Measurements from ENCODE around the gene CAP1.
A peak's percentile ranks its signal among the peaks of the same experiment; 100 is the strongest.

CAP1 gene

DNA sequence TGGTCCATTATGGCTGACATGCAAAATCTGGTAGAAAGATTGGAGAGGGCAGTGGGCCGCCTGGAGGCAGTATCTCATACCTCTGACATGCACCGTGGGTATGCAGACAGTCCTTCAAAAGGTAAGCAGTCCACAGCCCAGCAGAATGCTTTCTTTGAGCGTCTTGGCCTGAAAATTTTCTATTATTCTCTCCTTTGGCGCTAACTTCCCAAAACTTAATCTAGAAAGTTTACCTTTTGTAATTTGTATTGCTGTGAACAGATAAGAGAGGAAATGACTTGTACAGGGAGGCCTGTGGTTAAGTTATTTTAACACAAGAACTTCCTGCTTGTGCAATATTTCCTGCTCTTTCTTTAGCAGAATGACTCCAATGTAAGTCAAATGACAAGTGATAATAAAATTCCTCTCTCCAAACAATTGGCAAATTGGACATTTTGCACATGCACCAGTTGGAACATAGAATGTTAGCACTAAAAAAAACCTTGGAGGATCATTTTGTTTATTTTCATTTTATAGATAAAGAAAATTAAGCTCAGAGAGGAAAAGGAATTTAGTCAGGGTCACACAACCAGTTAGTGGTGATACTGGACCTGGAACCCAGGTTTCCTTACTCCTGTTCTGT is 18.9 kb downstream of the CAP1 start:
- DNase-seq, result no peak

DNA sequence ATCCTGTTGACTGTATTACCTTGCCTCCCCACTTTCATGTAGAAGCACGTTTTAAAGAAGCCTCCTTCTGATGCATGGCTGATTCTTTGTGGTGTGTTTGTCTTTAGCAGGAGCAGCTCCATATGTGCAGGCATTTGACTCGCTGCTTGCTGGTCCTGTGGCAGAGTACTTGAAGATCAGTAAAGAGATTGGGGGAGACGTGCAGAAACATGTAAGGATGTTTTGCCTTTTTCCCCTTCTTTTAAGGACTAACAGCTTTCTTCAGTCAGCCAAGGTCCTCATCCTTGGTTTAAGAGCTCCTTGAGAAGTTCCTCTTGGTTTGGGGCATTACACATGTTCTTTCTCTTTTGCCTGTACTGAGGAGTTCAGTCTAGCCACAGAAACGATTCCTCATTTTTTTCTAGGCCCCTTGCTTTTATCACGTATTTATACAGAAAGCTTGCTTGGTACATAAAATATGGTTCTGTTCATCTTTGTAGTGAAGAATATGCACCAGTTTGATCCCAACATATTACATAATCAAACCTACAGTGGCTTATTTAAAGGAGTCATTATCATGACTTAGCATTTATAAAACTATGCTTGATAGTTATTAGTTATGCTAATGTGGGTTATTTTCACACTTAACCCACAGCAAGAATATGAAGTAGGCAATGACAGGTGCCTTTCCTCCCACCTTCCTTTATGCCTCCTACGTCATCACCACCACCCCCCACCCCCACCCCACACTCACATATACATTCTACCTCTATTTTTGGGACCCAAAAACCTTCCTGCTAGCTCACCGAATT is 19.6 kb downstream of the CAP1 start:
- no peak for DNase-seq

GRCh38 chr1:40064797-40065499 is 24.4 kb downstream of the CAP1 start:
- no peak for DNase-seq

- DNase-seq, result no peak
Observed at GRCh38 chr1:40067023-40067422, 26.5 kb downstream of the CAP1 start.

- no peak for DNase-seq
Observed at GRCh38 chr1:40067851-40068250, 27.3 kb downstream of the CAP1 start.

DNA sequence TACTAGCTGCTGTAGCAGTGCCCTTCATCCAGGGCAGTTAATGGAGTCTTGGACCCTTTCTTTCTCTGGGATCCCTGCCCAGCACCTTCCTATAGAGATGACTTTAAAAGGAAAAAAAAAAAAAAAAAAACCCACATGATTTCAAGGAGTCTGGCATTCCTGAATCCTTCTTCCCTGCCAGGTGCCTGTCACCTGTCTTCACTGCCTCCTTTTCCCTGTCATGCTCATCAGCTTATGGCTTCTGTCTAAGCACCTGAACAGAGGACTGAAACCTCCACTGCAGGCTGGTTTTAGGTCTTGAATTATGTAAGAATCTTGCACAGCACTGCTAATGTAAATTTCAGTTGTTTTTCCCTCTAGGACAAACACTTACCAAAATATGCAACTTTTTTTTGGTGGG is 31.6 kb downstream of the CAP1 start:
- DNase-seq, result no peak

- no peak for DNase-seq
Observed at GRCh38 chr1:40073062-40073461, 32.5 kb downstream of the CAP1 start.

GRCh38 chr1:40075266-40075665 is 34.7 kb downstream of the CAP1 start:
- DNase-seq, result no peak

GRCh38 chr1:40076895-40077312 is 36.4 kb downstream of the CAP1 start:
- DNase-seq, result no peak

DNA sequence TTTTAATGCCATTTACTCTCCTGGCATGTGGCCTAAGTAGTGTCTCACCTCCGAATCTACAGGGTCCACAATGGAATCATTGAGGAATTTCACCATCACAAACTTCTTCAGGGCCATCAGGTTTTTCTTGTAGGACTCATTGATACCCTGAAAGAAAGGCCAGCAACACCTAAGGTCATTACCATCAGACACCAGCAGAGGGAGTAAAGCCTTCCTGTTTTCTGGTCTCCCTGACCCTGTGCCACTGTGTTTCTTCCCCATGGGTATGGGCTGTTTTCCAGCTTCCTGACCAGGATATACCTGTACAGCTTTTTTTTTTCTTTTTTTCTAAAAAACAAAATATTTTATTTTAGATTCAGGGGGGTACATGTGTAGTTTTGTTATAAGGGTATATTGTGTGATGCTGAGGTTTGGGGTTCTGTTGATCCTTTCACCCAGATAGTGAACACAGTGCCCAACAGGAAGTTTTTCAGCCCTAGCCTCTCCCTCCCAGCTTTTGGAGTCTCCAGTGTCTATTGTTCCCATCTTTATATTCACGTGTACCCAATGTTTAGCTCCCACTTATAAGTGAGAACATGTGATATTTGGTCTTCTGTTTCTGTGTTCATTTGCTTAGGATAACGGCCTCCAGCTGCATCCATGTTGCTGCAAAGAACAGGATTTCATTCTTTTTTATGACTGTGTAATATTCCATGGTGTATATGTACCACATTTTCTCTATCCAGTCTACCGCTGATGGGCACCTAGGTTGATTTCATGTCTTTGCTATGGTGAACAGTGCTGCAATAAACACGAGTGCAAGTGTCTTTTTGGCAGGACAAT is 38.2 kb downstream of the CAP1 start:
- DNase-seq, result peak; percentile 10

- DNase-seq, result no peak
Observed at GRCh38 chr1:40079774-40080400, 39.4 kb downstream of the CAP1 start.

- no peak for DNase-seq
Observed at GRCh38 chr1:40081871-40082270, 41.3 kb downstream of the CAP1 start.

DNA sequence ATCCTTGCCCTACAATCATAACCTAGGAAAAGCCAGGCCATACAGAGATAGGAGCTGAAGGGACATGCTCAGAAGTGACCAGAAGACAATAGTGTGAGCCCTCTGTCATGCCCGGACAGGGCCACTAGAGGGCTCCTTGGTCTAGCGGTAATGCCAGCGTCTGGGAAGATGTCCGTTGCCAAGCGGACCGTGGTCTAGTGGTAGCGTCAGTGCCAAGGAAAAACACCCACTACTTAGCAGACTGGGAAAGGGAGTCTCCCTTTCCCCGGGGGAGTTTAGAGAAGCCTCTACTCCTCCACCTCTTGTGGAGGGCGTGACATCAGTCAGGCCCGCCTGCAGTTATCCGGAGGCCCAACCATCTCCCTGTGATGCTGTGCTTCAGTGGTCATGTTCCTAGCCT is 44.2 kb downstream of the CAP1 start:
- peak; percentile 51 for DNase-seq

GRCh38 chr1:40090652-40091355 is 50.3 kb downstream of the CAP1 start:
- no peak for DNase-seq

- DNase-seq, result no peak
Observed at GRCh38 chr1:40092241-40092640, 51.7 kb downstream of the CAP1 start.

- no peak for DNase-seq
Observed at GRCh38 chr1:40092706-40093639, 52.4 kb downstream of the CAP1 start.

- DNase-seq, result no peak
Observed at GRCh38 chr1:40094466-40095110, 54.1 kb downstream of the CAP1 start.

- no peak for DNase-seq
Observed at GRCh38 chr1:40095806-40096205, 55.3 kb downstream of the CAP1 start.

DNA sequence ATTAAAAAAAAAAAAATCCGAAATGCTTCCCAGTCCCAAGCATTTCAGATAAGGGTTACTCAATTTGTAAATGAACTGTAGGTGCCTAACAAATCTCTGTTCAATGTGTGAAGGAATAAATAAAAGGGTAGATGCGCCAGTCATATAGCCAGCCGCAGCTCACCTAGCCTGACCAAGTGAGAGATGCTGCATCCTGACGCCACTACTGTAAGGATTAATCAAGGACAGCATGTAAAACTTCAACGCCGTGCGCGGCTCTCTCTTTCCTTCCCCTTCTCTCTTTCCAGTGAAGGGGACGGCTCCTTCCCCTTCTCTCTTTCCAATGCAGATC is 56.1 kb downstream of the CAP1 start:
- DNase-seq, result no peak

Measured in DMS79 (cell line).